HepG2 (cell line): ENCODE measurements around the gene SVOPL. TPM values are rescaled to one million over a fixed set of nuclear protein-coding genes. Genes with fewer than 3 reads are reported as not detected.

Source experiments
- ATAC-seq: fragments of 200-7000 bp; cut with Tn5 transposase; 3 replicates; pipeline ENCODE4 v1.9.1; 2020; ENCODE audit warnings: mild to moderate bottlenecking, moderate library complexity
- BruUV-seq: library from RNA; stranded (reverse); fragments of 400-500 nt; replicated peaks from 2 replicates; lab custom pipeline; 2021; lab: Mats Ljungman, UMichigan
- CTCF ChIA-PET: fragments of 300-600 bp; formaldehyde crosslinking; extraction: SDS; loops from one replicate; lab custom pipeline; 2021; ENCODE audit warnings: low total read pairs, inconsistent platforms, low intra/inter-chr PET ratio; lab: Yijun Ruan, JAX
- POLR2A ChIA-PET: fragments of 350-600 bp; sonication (Branson Sonifier 250); formaldehyde crosslinking; loops from one replicate; lab custom pipeline; 2020; ENCODE audit warnings: antibody characterized with exemption, inconsistent platforms; lab: Yijun Ruan, JAX
- DNase-seq: peaks from one replicate; pipeline ENCODE4 v3.0.0-alpha.2; 2015; ENCODE audit warnings: low spot score
- FAIRE-seq: peaks from 3 replicates; lab custom pipeline; 2011; peaks lifted over from hg19 to GRCh38; lab: Jason Lieb, UNC
- H2AFZ ChIP-seq: one replicate; pipeline ENCODE4 v1.6.1; 2011; ENCODE audit warnings: low read length, inconsistent platforms
- H3K27ac ChIP-seq: fragments of 300-600 bp; 3 replicates; pipeline ENCODE4 v1.8.0; 2011; ENCODE audit warnings: mixed run types, mild to moderate bottlenecking, mixed read lengths, low read length, inconsistent platforms; ENCODE audit not compliant: insufficient read depth; ENCODE audit errors: extremely low read length
- H3K27me3 ChIP-seq, 2 experiments: fragments of 200-600 bp in 1 of 2; 2 replicates in 1 of 2; 3 replicates in 1 of 2; pipeline versions ENCODE4 v1.6.0 to v1.8.0; 2011; ENCODE audit warnings: low read length in 2 of 2, mild to moderate bottlenecking in 2 of 2, moderate library complexity in 2 of 2, inconsistent platforms in 1 of 2; ENCODE audit not compliant: insufficient read depth in 2 of 2, control insufficient read depth in 1 of 2
- H3K36me3 ChIP-seq, 2 experiments: fragments of 200-600 bp in 1 of 2; replicated peaks in 1 of 2; 2 replicates in 1 of 2; 3 replicates in 1 of 2; pipeline versions ENCODE4 v1.5.1 to v1.8.0; 2011; ENCODE audit warnings: low read length in 2 of 2, inconsistent platforms in 1 of 2; ENCODE audit not compliant: insufficient read depth in 2 of 2, control insufficient read depth in 1 of 2
- H3K4me1 ChIP-seq: 2 replicates; pipeline ENCODE4 v1.5.1; 2012; ENCODE audit warnings: low read length, inconsistent platforms; ENCODE audit not compliant: insufficient read depth
- H3K4me2 ChIP-seq: 2 replicates; pipeline ENCODE4 v1.6.0; 2011; ENCODE audit warnings: low read depth, low read length, inconsistent platforms
- H3K4me3 ChIP-seq, 3 experiments: fragments of 200-600 bp in 1 of 3; sonication (generic), shearing (Covaris generic) in 1 of 3; replicated peaks in 1 of 3; 2 replicates each; pipeline ENCODE4 v1.5.1; 2011 to 2016; ENCODE audit warnings: low read length in 3 of 3, inconsistent platforms in 2 of 3, low read depth in 2 of 3, mild to moderate bottlenecking in 2 of 3, control low read depth in 1 of 3, mixed read lengths in 1 of 3; ENCODE audit not compliant: insufficient read depth in 1 of 3
- H3K79me2 ChIP-seq: one replicate; pipeline ENCODE4 v1.6.1; 2011; ENCODE audit warnings: low read length, inconsistent platforms; ENCODE audit not compliant: insufficient read depth
- H3K9ac ChIP-seq: 2 replicates; pipeline ENCODE4 v1.6.0; 2011; ENCODE audit warnings: mild to moderate bottlenecking, low read depth, low read length, inconsistent platforms; ENCODE audit not compliant: insufficient read depth
- H3K9me3 ChIP-seq: 2 replicates; pipeline ENCODE4 v1.5.1; 2012; ENCODE audit warnings: mild to moderate bottlenecking, low read length
- H4K20me1 ChIP-seq: 2 replicates; pipeline ENCODE4 v1.6.0; 2011; ENCODE audit warnings: inconsistent platforms, mild to moderate bottlenecking, low read length, moderate library complexity; ENCODE audit not compliant: insufficient read depth
- CEBPB ChIP-seq: IDR thresholded peaks from 2 replicates; pipeline ENCODE4 v1.6.1; 2011; ENCODE audit warnings: low read depth, low read length, improper control_type of control experiment, borderline replicate concordance
- MIER3 ChIP-seq: IDR thresholded peaks from 2 replicates; pipeline ENCODE4 v1.6.1; 2016; ENCODE audit warnings: missing compliant biosample characterization, borderline replicate concordance
- POLR2G ChIP-seq: fragments of 200-400 bp; formaldehyde crosslinking; IDR thresholded peaks from 2 replicates; pipeline ENCODE4 v1.6.1; 2018; ENCODE audit warnings: mild to moderate bottlenecking, low read depth, low read length, moderate library complexity
- RBM22 ChIP-seq: fragments of 200-400 bp; formaldehyde crosslinking; optimal IDR thresholded peaks from 2 replicates; pipeline ENCODE3; 2017; ENCODE audit warnings: mild to moderate bottlenecking, low read length, moderate library complexity
- TBL1XR1 ChIP-seq: fragments of 150-350 bp; IDR thresholded peaks from 2 replicates; pipeline ENCODE4 v1.6.1; 2014; ENCODE audit warnings: borderline replicate concordance, low read length; ENCODE audit not compliant: partially characterized antibody
- WGBS: methylation state at CpG from one replicate; pipeline ENCODE4 v1.1.6; 2017; ENCODE audit warnings: low lambda C conversion rate; 5-methylcytosine and 5-hydroxymethylcytosine counted together
- in situ Hi-C: cut with HindIII; loops from 2 replicates; pipeline ENCODE4 v1.10.0; 2017; ENCODE audit warnings: low pct_unique_long_range_greater_than_20kb; ENCODE audit not compliant: extremely low pct_ligation_motif_present
- intact Hi-C: fragments of 100-400 bp; cut with micrococcal nuclease; formaldehyde crosslinking; loops from one replicate; pipeline ENCODE4 v1.10.0; 2022; ENCODE audit not compliant: unreplicated experiment
- polyA plus RNA-seq, 8 experiments: library from polyadenylated mRNA; depleted of rRNA in 3 of 8; stranded (reverse) in 7 of 8; unstranded in 1 of 8; fragments of >200 nt; fragmentation: Illumina TruSeq in 4 of 8; extraction: Trizol in 4 of 8; gene quantifications; 2 replicates each; pipeline versions ENCODE4 v1.2.1 to v1.2.3, GENCODE V29; 2011 to 2016; ENCODE audit warnings: low read depth in 4 of 8, missing spikeins in 1 of 8, mixed read lengths in 1 of 8; ENCODE audit not compliant: insufficient read depth in 1 of 8
- total RNA-seq, 5 experiments: library from RNA; depleted of rRNA; stranded (reverse); fragments of >200 nt; fragmentation: Illumina TruSeq; extraction: Trizol; gene quantifications; 2 replicates each; pipeline ENCODE4 v1.2.3, GENCODE V29; 2016; ENCODE audit warnings: low read depth in 1 of 5
- TF ChIP-seq, protein P1 (sequence below): fragments of 450-650 bp; IDR thresholded peaks from 2 replicates; pipeline ENCODE4 v1.6.1; 2017; ENCODE audit warnings: mild to moderate bottlenecking
- TF ChIP-seq, protein P2 (sequence below): sonication (generic); formaldehyde crosslinking; IDR thresholded peaks from 2 replicates; pipeline ENCODE4 v1.8.0; 2023; ENCODE audit warnings: mild to moderate bottlenecking, missing genetic modification reagents

SVOPL gene
- total and polyA plus RNA-seq, 2 of the 13 experiments (the other 11 are each of a cell fraction or from before 2014, with no cell fraction given): not detected

DNA sequence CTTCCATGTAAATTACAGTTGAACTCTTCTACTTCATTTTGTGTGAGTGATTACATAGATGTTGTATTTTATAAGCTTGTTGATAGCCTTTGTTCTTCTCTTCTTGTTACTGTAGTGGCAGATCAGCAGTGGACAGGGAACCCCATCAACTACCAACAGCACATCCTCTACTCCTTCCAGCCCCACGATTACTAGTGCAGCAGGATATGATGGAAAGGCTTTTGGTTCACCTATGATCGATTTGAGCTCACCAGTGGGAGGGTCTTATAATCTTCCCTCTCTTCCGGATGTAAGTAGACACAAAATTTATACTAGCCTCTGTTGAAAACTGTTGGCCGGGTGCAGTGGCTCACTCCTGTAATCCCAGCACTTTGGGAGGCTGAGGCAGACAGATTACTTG is 130.4 kb downstream of the SVOPL start:
- no peaks in the 10 kb centered on the region for H4K20me1 ChIP-seq
- no peak overlapping the region for H3K4me2 ChIP-seq
- no TSS peak for BruUV-seq
- ChIA-PET POLR2A (no interaction called here), CTCF (no interaction called here)
- H3K36me3 ChIP-seq: peaks cover 10 to 82% of the 10 kb centered on the region in 2 experiments
- no peak overlapping the region for H3K4me3 ChIP-seq
- H3K9ac ChIP-seq: no peak overlapping the region
- intact Hi-C loops: no loop called here
- 97% methylated on average over 4 of the region's 4 CpGs for WGBS
- in situ Hi-C loops: no loop called here
- H3K4me1 ChIP-seq: peaks cover 26% of the 10 kb centered on the region
- H3K79me2 ChIP-seq: peaks cover 3% of the 10 kb centered on the region
- FAIRE-seq: no peak
- no peak for DNase-seq
- no peaks in the 10 kb centered on the region for H3K27me3 ChIP-seq
- no peak overlapping the region for H2AFZ ChIP-seq
- ATAC-seq: no peak
- H3K27ac ChIP-seq: no peak overlapping the region
- peak; percentile 95 for TF ChIP-seq RBM22
- TF ChIP-seq MIER3 (CRISPR knock-in tag): no peak
- no peak for TF ChIP-seq CEBPB
- TF ChIP-seq, protein P1, sequence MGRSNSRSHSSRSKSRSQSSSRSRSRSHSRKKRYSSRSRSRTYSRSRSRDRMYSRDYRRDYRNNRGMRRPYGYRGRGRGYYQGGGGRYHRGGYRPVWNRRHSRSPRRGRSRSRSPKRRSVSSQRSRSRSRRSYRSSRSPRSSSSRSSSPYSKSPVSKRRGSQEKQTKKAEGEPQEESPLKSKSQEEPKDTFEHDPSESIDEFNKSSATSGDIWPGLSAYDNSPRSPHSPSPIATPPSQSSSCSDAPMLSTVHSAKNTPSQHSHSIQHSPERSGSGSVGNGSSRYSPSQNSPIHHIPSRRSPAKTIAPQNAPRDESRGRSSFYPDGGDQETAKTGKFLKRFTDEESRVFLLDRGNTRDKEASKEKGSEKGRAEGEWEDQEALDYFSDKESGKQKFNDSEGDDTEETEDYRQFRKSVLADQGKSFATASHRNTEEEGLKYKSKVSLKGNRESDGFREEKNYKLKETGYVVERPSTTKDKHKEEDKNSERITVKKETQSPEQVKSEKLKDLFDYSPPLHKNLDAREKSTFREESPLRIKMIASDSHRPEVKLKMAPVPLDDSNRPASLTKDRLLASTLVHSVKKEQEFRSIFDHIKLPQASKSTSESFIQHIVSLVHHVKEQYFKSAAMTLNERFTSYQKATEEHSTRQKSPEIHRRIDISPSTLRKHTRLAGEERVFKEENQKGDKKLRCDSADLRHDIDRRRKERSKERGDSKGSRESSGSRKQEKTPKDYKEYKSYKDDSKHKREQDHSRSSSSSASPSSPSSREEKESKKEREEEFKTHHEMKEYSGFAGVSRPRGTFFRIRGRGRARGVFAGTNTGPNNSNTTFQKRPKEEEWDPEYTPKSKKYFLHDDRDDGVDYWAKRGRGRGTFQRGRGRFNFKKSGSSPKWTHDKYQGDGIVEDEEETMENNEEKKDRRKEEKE: no peak
- TF ChIP-seq TBL1XR1: no peak
- peak; percentile 45; the same call in 1 of the 2 replicates for TF ChIP-seq POLR2G
- TF ChIP-seq, protein P2, sequence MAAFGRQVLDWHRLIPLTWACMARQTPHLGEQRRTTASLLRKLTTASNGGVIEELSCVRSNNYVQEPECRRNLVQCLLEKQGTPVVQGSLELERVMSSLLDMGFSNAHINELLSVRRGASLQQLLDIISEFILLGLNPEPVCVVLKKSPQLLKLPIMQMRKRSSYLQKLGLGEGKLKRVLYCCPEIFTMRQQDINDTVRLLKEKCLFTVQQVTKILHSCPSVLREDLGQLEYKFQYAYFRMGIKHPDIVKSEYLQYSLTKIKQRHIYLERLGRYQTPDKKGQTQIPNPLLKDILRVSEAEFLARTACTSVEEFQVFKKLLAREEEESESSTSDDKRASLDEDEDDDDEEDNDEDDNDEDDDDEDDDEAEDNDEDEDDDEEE (CRISPR knock-in tag): no peak
- TF ChIP-seq, all 625 proteins: peak for 2
- H3K9me3 ChIP-seq: no peaks in the 10 kb centered on the region
